ENCODE data around the gene OCA2. TPM values are rescaled to one million over a fixed set of nuclear protein-coding genes. Genes with fewer than 3 reads are reported as not detected.

Gene OCA2
- polyA plus RNA-seq, 1 experiment: not detected

- CTCF ChIA-PET: no interaction called here
- DNase-seq (ENCODE audit: low read depth, low spot score): no peak
- no peak for TF ChIP-seq CTCF (IDR thresholded peaks at IDR 0.05; ENCODE audit: low read depth, low read length)
- POLR2A ChIA-PET: no interaction called here
- Histone ChIP-seq H3K27me3 (ENCODE audit: control insufficient read depth, insufficient read depth, low read length) (no peaks in the 10 kb centered on the region), H3K27ac (ENCODE audit: low read depth, low read length) (no peak overlapping the region), H3K9me3 (ENCODE audit: control insufficient read depth, insufficient read depth, low read length) (no peaks in the 10 kb centered on the region; the same call in 1 of the 2 replicates), H3K4me3 (ENCODE audit: low read depth, low read length) (no peak overlapping the region)
These were observed 80.6 kb downstream of the OCA2 start for GRCh38 chr15:28018291-28019044.

GRCh38 chr15:28017423-28017924 is 81.6 kb downstream of the OCA2 start:
- H3K9me3 ChIP-seq (ENCODE audit: control insufficient read depth, insufficient read depth, low read length): no peaks in the 10 kb centered on the region; the same call in 1 of the 2 replicates
- POLR2A ChIA-PET: no interaction called here
- CTCF ChIA-PET: no interaction called here
- H3K4me3 ChIP-seq (ENCODE audit: low read depth, low read length): no peak overlapping the region
- TF ChIP-seq CTCF (IDR thresholded peaks at IDR 0.05; ENCODE audit: low read depth, low read length): no peak
- H3K27ac ChIP-seq (ENCODE audit: low read depth, low read length): no peak overlapping the region
- DNase-seq (ENCODE audit: low read depth, low spot score): no peak
- no peaks in the 10 kb centered on the region for H3K27me3 ChIP-seq (ENCODE audit: control insufficient read depth, insufficient read depth, low read length)

- no peak for DNase-seq (ENCODE audit: low read depth, low spot score)
- no peaks in the 10 kb centered on the region; the same call in 1 of the 2 replicates for H3K9me3 ChIP-seq (ENCODE audit: control insufficient read depth, insufficient read depth, low read length)
- no peak for TF ChIP-seq CTCF (IDR thresholded peaks at IDR 0.05; ENCODE audit: low read depth, low read length)
- no peak overlapping the region for H3K27ac ChIP-seq (ENCODE audit: low read depth, low read length)
- CTCF ChIA-PET: no interaction called here
- H3K4me3 ChIP-seq (ENCODE audit: low read depth, low read length): no peak overlapping the region
- no peaks in the 10 kb centered on the region for H3K27me3 ChIP-seq (ENCODE audit: control insufficient read depth, insufficient read depth, low read length)
- POLR2A ChIA-PET: no interaction called here
These were observed 83.3 kb downstream of the OCA2 start for GRCh38 chr15:28015855-28016254.

GRCh38 chr15:28014623-28015200 is 84.4 kb downstream of the OCA2 start:
- TF ChIP-seq CTCF (IDR thresholded peaks at IDR 0.05; ENCODE audit: low read depth, low read length): no peak
- CTCF ChIA-PET: no interaction called here
- H3K9me3 ChIP-seq (ENCODE audit: control insufficient read depth, insufficient read depth, low read length): no peaks in the 10 kb centered on the region; the same call in 1 of the 2 replicates

GRCh38 chr15:28013976-28014375 is 85.1 kb downstream of the OCA2 start:
- H3K27ac ChIP-seq (ENCODE audit: low read depth, low read length): no peak overlapping the region
- H3K27me3 ChIP-seq (ENCODE audit: control insufficient read depth, insufficient read depth, low read length): no peaks in the 10 kb centered on the region
- CTCF ChIA-PET: no interaction called here
- H3K9me3 ChIP-seq (ENCODE audit: control insufficient read depth, insufficient read depth, low read length): no peaks in the 10 kb centered on the region; the same call in 1 of the 2 replicates
- TF ChIP-seq CTCF (IDR thresholded peaks at IDR 0.05; ENCODE audit: low read depth, low read length): no peak
- POLR2A ChIA-PET: no interaction called here
- no peak for DNase-seq (ENCODE audit: low read depth, low spot score)
- H3K4me3 ChIP-seq (ENCODE audit: low read depth, low read length): no peak overlapping the region

More at GRCh38 chr15:28014623-28015200, 84.4 kb downstream of the OCA2 start:
- POLR2A ChIA-PET: no interaction called here
- no peak overlapping the region for H3K27ac ChIP-seq (ENCODE audit: low read depth, low read length)
- no peak for DNase-seq (ENCODE audit: low read depth, low spot score)
- no peak overlapping the region for H3K4me3 ChIP-seq (ENCODE audit: low read depth, low read length)
- H3K27me3 ChIP-seq (ENCODE audit: control insufficient read depth, insufficient read depth, low read length): no peaks in the 10 kb centered on the region
